Mesodermal cell (in vitro differentiated cells): Measurements from ENCODE around the gene STRA6.

Experiments
- H3K27ac ChIP-seq: 2 replicates; pipeline ENCODE4 v1.7.0; 2013; ENCODE audit warnings: mild to moderate bottlenecking, low read depth, low read length, moderate library complexity; ENCODE audit not compliant: severe bottlenecking
- H3K36me3 ChIP-seq: 2 replicates; pipeline ENCODE4 v1.7.1; 2013; ENCODE audit warnings: mild to moderate bottlenecking, low read length, moderate library complexity; ENCODE audit not compliant: control insufficient read depth, insufficient read depth
- H3K4me1 ChIP-seq: one replicate; pipeline ENCODE4 v1.7.1; 2013; ENCODE audit warnings: mild to moderate bottlenecking, low read length; ENCODE audit not compliant: insufficient read depth, control insufficient read depth, poor library complexity, severe bottlenecking
- H3K4me3 ChIP-seq: 2 replicates; pipeline ENCODE4 v1.7.0; 2013; ENCODE audit warnings: low read length, control low read depth, mild to moderate bottlenecking; ENCODE audit not compliant: insufficient read depth, poor library complexity, severe bottlenecking; ENCODE audit errors: extremely low read depth
- H3K9me3 ChIP-seq: 2 replicates; pipeline ENCODE4 v1.7.1; 2013; ENCODE audit warnings: mild to moderate bottlenecking, low read length, moderate library complexity; ENCODE audit not compliant: control insufficient read depth
- whole genome bisulfite sequencing, 2 experiments: methylation state at CpG; one replicate each; pipeline ENCODE4 v1.1.5; 2013; ENCODE audit warnings: missing lambda C conversion rate in 2 of 2; ENCODE audit not compliant: insufficient coverage in 2 of 2; 5-methylcytosine and 5-hydroxymethylcytosine counted together

The STRA6 gene

DNA sequence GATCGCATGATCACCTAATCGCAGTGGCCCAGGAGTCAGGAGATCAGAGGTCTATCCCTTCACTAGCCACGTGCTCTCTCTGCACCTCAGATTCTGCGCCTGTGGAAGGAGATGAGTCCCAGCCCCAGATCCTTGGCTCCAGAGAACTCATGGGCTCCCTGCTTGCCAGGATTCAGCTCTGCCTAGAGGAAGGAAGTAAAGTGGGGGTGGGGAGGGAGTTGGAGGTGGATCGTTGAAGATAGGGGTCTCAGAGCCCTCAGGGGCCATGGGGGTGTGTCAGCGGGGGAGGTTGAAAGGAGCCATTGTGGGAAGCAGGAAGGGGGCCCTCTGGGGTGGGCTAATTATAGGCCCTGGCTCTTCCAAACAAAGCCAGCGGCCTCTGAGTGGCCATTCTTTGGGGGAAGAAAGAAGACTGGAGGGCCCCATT, 11.3 kb upstream of the STRA6 start:
- Histone ChIP-seq H3K4me1 (peaks cover 62% of the 10 kb centered on the region), H3K36me3 (no peaks in the 10 kb centered on the region), H3K9me3 (no peaks in the 10 kb centered on the region), H3K4me3 (no peak overlapping the region), H3K27ac (peak overlapping the region; percentile 92)
- 33 to 37% methylated on average over 4 to 7 of the region's 7 CpGs for WGBS, 2 experiments

DNA sequence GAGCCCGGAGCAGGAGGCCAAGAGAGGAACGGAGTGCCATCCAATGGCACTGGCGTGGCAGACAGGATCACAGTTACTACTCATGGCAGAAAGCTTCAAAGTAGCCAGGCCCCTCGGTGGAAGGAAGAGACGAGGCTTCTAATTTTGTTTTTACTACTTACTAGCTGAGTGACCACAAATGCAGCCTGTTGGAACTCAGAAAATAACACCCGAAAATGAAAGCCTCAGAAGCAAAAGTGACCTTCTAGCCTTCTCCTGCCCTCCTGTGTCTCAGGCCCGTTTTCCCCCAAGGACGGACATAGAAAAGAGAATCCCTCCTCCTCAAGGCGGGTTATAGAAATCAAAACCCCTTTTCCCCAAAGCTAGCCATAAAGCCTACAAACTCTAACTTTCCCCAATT, 9.9 kb upstream of the STRA6 start:
- Histone ChIP-seq H3K9me3 (no peaks in the 10 kb centered on the region), H3K27ac (peak overlapping the region; percentile 5), H3K4me1 (peaks cover 67% of the 10 kb centered on the region), H3K4me3 (no peak overlapping the region), H3K36me3 (no peaks in the 10 kb centered on the region)
- WGBS, 2 experiments = 84 to 87% methylated on average over 4 to 9 of the region's 9 CpGs

DNA sequence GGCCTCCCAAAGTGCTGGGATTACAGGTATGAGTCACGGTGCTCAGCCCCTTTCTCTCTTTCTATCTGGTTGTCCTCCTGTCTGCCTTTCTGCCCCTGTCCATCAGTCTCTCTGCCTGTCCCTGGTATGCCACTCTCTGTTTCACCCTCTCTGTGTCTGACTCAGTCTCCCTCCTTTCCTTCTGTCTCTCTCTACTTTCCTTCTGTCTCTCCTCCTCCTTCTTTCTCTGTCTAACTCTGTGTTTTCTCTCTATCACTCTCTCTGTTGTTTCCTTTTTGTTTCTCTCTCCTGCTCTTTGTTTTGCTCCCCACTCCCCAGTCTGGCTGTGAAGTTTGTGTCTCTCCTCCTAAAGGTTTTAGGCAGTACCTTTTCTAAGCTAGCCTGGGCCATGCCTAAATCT, 9.1 kb upstream of the STRA6 start:
- H3K4me1 ChIP-seq = peaks cover 67% of the 10 kb centered on the region
- no peaks in the 10 kb centered on the region for H3K36me3 ChIP-seq
- no peak overlapping the region for H3K27ac ChIP-seq
- 92 to 96% methylated on average over 1 of the region's 1 CpG for WGBS, 2 experiments
- no peak overlapping the region for H3K4me3 ChIP-seq
- no peaks in the 10 kb centered on the region for H3K9me3 ChIP-seq

DNA sequence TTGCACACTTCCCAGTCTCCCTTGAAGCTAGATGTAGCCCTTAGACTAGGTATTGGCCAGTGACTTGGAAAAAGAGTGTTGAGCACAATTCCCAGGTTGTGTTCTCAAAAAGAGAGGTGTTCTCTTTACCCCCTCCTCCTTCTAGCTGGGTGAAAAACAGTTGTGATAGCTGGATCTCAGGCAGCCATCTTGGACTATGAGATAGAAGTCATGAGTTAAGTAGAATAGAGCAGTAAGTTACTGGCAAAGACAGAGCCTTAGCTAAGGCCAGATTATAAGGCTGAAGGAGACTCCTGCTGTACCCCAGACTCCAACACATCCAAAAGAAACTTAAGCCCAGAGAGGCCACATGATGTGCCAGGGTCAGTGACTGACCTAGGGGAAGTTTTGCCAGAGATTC, 8.1 kb upstream of the STRA6 start:
- no peaks in the 10 kb centered on the region for H3K9me3 ChIP-seq
- peaks cover 63% of the 10 kb centered on the region for H3K4me1 ChIP-seq
- H3K4me3 ChIP-seq = no peak overlapping the region
- H3K36me3 ChIP-seq = no peaks in the 10 kb centered on the region
- H3K27ac ChIP-seq = peak overlapping the region; percentile 81

DNA sequence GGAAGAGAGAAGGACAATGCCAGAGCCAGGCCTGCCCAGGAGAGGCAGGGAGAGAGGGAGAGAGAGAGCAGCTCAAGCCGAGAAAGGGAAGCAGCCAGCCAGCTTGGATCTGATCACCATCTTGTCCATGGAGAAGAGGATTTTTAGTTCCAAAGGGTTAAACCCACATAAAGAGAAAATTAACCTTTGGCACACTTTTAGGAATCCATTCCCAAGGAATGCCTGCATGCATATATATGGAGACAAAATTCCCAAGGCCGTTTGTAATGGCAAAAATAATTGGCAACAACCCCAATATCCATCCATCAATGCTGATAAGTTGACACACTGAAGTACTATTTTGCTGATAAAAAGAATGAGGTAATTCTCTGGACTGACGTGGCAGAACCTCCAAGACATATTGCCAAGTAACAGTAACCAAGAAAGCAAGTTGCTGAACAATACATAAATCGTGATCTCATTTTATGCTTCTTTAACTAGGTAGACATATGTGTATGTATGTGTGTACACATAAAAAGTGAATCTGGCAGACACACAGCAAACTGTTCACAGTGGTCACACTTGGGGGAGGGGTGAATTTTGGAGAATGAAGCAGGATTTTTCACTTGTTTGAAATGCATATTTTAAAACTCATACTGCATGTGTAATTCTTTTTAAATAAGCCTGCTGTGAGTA, 7.5 kb upstream of the STRA6 start:
- Histone ChIP-seq H3K36me3 (no peaks in the 10 kb centered on the region), H3K9me3 (no peaks in the 10 kb centered on the region), H3K27ac (peak overlapping the region; percentile 81), H3K4me3 (no peak overlapping the region), H3K4me1 (peaks cover 58% of the 10 kb centered on the region)
- 95% methylated on average over 2 of the region's 4 CpGs; no CpG with 5 or more reads in 1 of the 2 experiments for WGBS, 2 experiments

DNA sequence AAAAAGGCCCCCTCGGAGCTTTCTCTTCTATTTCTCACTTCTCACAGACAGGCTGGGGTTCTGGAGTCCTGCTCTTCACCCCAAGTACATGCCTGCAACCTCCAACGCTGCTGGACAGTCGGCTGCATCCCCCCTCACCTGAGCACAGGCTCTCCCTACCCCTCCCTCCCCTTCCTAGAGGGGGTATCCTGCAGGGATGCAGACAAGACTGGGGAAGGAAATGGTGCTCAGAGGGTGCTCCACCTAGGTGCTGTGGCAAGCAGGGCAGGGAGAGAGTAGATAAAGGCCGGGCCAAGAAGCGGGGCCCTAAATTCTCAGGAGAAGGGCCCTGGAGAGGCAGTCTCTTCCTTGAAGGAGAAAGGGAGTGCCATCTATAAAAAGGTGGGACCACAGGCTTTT, 7.0 kb upstream of the STRA6 start:
- Histone ChIP-seq H3K36me3 (no peaks in the 10 kb centered on the region), H3K4me3 (no peak overlapping the region), H3K9me3 (no peaks in the 10 kb centered on the region), H3K27ac (peak overlapping the region; percentile 81), H3K4me1 (peaks cover 54% of the 10 kb centered on the region)
- 51 to 57% methylated on average over 3 to 4 of the region's 5 CpGs for WGBS, 2 experiments

DNA sequence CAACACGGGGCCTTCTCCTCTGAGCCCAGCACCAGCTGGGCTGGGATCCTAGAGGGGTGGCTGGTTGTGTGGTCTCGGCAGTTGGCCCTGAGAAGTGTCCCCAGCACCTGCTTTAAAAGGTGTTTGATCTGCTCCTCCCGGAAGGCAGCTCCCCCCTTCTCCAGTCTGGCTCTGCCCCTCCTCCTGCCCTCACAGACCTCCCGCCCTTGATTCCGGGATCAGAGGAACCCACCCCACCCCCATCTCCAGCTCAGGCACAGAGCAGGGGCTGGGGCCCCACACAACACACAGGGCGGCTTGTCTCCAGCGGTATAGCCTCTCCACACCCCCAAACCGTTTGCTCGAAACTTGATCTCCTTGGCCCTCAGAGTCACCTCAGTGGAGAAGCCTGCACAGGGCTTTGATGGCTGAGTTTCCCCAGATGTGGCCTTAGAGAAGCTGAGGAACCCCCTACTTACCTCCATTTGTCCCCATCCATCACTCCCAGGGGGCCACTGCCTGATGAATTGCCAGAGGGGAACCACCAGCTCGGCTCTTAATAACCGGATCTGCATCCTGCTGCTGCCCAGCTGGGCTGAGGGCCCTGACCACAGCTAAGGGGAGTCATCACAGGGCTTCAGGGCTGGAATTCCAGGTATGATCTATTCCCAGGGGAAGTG, 6.4 kb upstream of the STRA6 start:
- H3K27ac ChIP-seq = peak overlapping the region; percentile 66
- WGBS, 2 experiments = 8 to 14% methylated on average over 9 of the region's 11 CpGs
- no peak overlapping the region for H3K4me3 ChIP-seq
- no peaks in the 10 kb centered on the region for H3K36me3 ChIP-seq
- no peaks in the 10 kb centered on the region for H3K9me3 ChIP-seq
- H3K4me1 ChIP-seq = peaks cover 53% of the 10 kb centered on the region

DNA sequence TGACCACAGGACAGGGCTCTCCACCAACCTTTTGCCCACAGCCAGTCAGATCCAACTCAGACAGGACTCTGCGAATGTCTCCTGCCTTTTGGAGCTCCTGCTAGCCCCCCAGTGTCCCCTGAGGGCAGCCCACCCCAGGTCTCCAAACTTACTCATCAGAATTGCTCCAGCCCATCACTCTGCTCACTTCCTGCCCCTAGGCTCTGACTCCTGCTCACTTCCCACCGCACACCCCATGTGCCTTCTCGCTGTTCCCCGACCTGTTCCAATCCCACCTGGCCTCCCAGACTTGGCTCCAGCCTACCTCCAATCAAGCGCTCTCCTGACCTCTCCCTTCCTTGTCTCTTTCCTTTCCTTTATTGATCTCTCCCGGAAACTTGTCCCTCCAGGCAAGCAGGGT, 5.9 kb upstream of the STRA6 start:
- H3K36me3 ChIP-seq = no peaks in the 10 kb centered on the region
- H3K9me3 ChIP-seq = no peaks in the 10 kb centered on the region
- peak overlapping the region; percentile 66 for H3K27ac ChIP-seq
- WGBS, 2 experiments = 50 to 54% methylated on average over 3 to 5 of the region's 6 CpGs
- H3K4me1 ChIP-seq = peaks cover 51% of the 10 kb centered on the region
- no peak overlapping the region for H3K4me3 ChIP-seq

DNA sequence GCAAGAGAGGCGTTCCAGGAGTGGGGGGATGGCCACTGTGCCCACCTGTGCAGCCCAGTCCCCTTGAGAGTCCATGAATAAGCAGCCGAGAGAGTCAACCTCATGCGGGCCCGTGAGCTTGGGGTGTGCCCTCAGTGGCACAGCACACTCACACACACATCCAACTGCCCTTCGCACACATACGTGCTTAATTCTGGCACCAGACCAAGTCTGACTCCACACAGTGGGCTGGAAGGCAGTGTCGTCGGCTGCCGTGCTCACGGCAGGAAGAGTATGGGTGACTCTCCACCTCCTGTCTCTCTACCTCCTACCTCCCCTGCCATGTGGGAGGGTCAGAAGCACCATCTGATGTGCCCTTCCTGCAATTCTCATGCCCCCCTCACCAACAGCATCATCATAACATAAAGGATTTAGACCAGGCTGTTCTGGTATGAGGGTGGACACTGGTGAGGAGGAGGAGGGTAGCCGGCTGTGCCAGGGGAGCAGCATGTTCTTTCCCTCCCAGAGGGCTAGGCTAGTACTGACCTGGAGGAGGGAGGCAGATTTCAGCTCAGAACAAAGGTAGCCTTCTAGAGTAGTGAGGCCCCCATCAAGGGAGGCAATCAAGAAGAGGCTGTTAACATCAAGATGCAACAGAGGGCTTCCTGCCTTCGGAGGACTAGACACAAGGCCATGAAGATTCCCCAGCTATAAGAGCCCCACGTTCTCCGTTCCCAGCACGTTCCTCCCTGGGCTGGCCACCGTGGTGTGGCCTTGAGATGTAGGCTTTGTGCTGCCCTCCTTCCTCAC, 5.3 kb upstream of the STRA6 start:
- 95 to 96% methylated on average over 13 to 14 of the region's 16 CpGs for WGBS, 2 experiments
- Histone ChIP-seq H3K4me1 (peaks cover 49% of the 10 kb centered on the region), H3K9me3 (no peaks in the 10 kb centered on the region), H3K4me3 (no peak overlapping the region), H3K36me3 (no peaks in the 10 kb centered on the region), H3K27ac (no peak overlapping the region)

DNA sequence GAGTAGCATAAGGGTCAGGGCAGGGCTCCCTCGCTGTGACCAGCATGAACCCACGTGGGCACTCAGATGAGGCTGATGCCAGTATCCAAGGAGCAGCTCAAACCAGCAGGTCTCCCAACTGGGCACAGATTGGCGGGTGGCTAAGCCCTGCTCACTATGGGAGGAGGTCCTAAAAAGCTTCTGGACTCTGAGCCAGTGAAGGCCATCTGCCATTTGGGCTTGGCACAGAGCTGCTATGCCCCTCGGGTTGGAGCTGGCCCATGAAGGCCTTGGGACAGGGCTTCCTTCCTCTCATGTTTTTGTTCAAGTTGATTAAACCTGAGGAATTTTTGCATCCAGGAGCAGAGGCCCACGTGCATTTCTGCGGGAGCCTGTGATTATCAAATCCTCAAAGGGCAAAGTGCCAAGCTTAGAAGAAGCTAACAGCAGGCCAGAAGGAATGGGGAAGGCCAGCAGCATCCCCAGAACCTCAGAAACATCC, 4.3 kb upstream of the STRA6 start:
- H3K4me3 ChIP-seq = no peak overlapping the region
- 88 to 90% methylated on average over 6 of the region's 6 CpGs for WGBS, 2 experiments
- no peaks in the 10 kb centered on the region for H3K36me3 ChIP-seq
- H3K4me1 ChIP-seq = peaks cover 47% of the 10 kb centered on the region
- no peak overlapping the region for H3K27ac ChIP-seq
- no peaks in the 10 kb centered on the region for H3K9me3 ChIP-seq
